GM18907 (cell line): Measurements from ENCODE around the gene ERFE.

ENCODE experiments used
- ATAC-seq: cut with Tn5 transposase; IDR thresholded peaks from one replicate; pipeline ENCODE4 v1.9.1; 2021; ENCODE audit warnings: mild to moderate bottlenecking, moderate library complexity; ENCODE audit not compliant: unreplicated experiment

Gene ERFE

DNA sequence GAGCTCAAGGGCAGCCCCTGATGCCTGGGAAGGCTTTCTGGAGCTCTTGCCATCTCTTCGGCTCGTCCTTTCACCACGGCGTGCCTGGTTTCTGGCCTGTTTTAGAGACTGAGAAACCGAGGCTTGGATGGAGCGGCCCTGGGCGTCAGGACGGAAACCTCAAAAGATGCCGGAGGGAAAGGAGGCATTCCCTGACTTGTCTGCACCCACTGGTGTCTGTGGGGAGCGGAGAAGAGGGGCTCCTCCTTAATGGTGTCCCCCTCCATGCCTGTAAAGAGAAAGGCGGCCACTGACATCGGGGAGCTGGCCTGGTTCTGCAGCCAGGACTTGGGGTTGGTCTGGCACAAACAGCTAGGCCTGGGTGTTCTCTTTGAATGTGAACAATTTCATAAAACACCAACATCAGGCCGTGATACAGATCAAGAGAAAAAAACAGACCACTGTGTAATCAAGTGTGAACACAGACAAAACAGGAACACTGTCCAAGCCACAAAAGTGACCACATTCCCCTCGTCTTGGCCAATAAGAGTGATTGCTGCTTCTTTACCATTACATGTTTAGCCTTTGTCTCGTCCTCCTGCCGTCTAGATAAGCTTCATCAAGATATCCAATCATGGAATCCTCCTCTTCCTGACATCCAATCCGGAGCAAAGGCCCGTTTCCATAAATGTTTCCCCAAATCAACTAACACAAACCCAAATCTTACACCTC is 45.4 kb downstream of the ERFE start:
- no peak for ATAC-seq

GRCh38 chr2:238207006-238207405 is 48.2 kb downstream of the ERFE start:
- no peak for ATAC-seq

DNA sequence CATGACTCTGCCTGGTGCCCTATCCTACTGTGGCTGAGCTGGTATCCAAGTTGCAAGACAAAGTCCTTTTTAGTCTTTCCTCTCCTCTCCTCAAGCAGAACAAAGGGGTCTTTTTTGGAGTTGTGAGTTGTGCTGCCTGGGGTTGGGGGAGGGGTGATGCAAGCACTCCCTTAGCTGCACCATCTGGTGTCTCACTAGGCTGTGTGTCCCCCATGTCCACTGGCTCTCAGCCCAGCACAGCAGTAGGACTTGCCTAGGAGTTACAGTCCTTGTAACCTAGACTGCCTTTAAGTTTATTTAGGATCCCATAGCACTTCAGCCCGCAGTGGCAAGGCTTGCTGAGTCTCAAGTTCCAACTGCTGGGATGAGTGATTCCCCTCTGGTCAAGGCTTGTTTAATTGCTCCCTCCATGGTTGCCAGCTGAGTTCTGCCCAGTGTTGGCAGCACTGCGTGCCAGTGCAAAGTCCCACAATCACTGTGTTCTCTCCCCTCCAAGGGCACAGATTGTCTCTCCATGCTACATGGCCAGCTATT is 57.9 kb downstream of the ERFE start:
- ATAC-seq = no peak
